ELR (cell line): Measurements from ENCODE around the gene CLMN.

Source experiments
- DNase-seq: peaks from one replicate; pipeline ENCODE4 v3.0.0-alpha.2; 2015; ENCODE audit warnings: low read depth

The CLMN gene

DNA sequence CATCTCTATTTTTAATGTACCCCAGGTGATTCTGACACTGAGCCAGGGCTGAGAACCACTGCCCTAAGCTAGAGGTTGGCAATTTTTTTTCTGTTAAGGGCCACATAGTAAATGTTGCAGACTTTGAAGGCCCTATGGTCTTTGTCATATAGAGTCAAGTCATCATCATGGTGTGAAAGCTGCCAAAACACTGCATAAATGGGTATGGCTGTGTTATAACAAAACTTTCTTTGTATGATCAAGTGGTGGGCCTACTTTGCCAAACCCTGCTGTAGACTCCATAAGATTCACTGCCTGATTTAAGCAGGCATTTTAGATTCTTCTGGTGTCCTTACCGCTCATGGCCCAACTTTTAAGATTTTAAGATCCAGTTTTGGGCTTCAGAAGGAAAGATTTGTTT is 76.8 kb downstream of the CLMN start:
- DNase-seq, result no peak

DNA sequence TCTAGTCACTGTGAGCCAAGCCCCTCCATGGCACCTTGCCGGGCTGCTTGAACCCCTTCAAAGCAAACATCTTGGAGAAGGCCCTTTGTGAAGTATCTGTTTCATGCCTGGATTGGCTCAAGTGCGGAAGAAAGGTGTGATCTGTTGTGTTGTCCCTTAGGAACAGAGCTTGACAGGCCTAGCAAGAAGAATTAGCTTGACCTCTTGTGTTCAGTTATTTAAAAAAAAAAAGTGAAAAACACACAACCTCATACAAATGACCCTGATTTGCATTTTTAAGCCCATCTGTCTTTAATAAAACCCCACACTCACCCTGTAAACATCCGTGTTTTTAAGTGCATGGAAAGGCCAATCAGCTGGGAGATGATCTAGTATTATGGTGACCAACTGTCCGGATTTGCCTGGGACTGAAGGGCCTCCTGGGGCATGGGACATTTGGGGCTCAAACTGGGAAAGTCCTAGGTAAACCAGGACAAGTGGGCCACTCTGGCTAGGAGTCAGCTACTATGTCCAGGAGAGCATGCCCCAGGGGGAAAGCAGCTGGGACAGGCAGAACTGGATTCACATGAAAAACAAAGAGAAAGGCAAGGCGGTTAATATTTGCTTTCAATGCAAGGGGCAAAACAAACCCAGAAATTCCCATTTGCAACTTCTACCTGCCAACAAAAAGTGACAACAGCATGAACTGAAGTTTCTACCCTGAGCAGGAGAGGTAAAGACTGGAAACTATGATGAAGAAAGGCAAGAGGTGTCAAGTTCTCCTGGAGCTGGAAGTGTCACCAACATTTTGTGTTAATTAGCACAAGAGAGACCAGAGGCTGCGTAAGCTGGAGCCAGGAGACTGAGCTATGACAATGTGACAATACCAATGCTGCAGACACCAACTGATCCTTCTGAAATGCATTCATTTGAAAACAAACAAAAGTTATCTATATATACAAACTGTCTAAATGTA is 78.6 kb downstream of the CLMN start:
- DNase-seq, result no peak

DNA sequence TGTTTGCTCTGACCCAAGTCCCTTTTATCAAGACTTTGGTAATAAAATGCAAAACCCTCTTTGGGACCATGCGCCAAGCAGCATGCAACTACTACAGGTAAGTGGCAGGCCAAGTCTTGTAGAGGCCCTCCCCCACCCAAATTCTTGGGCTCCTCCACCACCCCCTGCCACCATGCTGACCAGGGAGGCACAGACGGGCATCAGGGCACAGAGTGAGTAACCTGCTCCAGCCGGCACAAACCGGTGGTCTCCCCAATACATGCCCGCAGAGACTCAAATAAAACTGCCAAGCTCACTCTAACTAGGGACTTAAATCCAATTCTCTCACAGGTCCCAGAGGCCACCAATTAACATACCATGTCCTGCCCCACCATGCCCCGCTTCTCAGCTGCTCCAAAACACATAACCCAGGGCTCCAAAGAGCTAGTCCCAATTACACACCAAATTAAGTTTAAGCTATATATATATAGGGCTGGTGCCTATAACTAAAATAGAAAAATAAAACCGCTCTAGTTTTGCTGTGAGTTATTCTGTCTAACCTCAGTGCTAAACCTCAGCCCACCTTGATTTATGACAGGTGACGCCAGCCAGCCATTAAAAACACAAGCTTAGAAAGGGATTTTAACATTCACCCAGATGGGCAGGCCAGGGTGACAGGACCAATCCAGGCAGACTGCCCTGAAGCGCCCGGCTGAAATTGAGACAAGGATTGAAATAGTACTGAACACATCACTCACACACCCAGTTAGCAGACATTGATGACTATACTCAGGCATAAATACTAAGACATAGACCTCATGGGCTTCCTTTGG is 81.0 kb downstream of the CLMN start:
- DNase-seq, result no peak

DNA sequence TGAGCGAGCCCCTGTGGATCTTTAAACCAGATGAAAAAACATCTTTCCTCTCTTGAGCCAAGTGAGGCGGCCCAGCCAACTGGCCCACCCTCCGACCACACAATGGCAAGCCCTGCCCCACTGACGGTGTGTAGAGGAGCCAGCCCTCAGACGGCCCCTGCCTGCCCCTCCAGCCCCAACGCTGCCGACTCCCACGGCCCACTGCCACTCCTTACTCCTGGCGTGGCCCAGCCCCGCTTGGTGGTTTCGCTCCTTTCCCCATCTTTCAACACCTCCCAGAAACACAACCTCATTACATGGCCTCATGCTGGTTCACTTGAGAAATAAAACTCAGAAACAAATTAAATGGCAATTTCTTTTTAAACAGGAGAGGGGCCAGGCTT is 81.8 kb downstream of the CLMN start:
- no peak for DNase-seq

DNA sequence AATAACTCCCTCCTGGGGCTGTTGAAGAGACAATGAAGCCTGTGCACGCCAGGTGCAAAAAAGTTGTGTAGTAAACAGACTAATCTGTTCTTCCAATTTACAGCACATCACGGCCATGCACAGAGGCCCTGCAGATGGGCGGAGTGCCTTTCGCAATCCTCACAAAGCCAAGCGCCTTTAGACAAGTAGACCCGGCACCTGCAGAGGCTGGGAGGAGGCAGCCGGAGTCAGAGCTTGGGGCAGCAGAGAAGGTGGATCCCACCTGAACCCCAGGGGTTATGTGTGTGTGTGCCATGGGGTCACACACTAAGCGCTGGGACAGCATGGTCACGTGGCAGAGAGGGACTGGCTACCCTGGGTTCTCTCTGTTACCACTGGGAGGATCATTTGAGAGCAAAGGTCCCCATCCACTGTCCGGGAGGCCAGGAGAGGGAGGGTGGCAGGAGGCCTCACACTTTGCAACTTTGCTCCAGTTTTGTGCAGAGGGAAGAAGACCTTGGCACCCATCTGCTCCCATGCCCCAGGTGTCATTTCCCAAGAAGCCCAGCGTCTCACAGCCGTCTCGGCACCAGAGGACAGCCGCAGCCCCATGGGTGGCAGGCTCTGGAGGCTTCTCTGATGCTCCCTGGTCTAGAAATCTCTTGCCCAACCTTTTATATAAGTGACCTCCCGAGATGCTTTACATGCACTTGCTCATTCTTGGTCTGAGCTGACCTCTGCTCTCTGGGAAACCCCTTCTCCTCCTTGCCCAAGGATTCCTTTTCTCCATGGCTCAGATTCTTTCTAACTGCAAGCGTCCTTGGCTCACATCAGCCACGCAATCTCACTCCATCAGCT is 82.4 kb downstream of the CLMN start:
- no peak for DNase-seq

DNA sequence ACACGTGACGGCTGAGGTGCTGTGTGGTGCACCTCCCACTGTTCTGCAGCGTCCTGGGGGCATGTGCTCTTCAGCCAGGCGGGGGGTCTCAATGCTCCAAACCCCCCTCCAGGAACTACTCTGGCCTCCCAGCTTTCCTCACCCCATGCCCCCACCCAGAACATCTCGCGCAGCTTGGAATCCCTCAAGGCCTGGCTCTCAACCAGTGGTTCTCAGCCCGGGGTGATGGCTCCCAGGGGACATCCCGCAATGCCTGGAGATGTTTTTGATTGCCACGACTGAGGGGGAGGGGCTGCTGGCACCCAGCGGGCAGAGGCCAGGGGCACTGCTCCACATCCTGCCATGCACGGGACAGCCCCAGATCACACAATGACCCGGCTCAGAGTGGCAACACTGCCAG is 83.5 kb downstream of the CLMN start:
- no peak for DNase-seq

DNA sequence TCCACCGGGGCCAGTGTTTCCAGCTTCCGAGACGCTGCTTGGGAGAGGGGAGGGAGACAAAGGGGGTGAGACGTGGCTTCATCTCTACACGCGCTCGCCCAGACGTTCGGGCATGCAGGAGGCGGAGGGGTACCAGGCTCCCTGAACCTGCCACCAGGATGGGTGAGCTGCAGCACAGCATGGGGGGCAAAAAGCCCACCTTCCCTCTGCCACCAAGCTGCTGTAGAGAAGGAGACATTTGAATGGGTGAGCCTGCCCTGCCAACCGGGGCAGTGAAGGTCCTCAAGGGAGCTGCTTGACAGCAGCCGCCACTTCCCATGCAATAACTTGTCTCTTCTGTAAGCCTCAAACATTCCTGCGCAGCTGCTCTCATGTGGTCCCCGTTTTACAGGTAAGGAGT is 83.9 kb downstream of the CLMN start:
- DNase-seq, result no peak

DNA sequence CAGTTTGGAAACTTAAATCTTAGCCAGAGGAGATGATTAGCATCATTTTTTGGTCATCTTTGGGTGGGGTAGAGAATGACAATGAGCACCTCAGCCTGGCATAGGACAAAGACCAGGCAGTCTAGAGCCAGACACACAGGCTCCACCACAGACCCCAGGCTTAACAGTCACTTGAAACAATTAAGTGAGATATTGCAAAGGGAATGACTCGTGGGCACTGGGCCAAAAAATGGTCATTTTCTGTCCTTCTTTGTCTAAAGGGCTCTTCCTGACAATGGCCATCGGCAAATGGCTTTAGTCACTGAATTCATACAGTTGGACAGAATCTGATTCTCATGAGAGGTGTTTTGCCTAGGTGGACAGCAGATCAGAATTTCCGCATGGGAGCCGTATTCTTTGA is 84.4 kb downstream of the CLMN start:
- DNase-seq, result no peak

DNA sequence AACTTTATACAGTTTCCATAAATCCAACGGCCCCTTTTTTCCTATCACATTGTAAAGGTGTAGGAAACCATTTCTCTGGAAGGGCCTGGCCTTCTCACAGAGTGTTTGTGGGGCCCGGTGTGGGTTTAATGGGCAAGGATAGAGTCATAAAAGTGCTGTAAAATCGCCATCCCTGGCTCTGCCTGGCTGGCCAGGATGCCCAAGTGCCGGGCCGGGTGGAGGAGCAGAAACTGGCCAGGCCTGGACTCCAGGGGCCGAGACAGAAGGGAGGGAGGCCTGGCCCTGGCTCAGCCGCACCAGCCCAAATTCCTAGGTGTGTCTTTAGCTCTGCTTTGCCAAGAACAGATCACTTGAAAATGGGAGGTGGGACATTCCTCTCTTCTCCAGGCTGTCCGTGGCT is 85.3 kb downstream of the CLMN start:
- no peak for DNase-seq

DNA sequence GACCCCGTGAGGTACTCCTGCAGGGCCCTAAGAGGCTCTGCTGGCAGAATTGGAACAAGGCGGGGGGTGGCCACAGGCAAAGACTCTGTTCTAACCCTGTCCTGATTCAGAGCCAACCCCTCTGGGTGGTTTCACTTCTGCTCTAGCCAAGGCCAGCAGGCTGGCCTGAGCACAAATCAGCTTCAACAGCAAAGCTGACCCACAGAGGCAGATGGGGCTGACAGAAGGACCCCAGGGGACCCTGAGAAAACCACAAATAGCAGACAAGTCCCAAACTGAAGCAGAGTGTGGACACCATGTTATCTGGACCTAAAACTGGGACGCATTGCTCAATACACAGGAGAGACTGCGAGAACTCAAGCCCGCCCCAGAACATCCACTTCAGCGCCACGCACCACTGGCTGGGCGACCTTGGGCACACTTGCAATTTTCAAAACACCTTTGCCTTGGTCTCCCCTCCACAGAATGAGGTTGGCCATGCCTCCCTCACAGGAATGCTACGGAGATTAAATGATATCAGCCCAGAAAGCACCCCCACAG is 85.9 kb downstream of the CLMN start:
- DNase-seq, result no peak

DNA sequence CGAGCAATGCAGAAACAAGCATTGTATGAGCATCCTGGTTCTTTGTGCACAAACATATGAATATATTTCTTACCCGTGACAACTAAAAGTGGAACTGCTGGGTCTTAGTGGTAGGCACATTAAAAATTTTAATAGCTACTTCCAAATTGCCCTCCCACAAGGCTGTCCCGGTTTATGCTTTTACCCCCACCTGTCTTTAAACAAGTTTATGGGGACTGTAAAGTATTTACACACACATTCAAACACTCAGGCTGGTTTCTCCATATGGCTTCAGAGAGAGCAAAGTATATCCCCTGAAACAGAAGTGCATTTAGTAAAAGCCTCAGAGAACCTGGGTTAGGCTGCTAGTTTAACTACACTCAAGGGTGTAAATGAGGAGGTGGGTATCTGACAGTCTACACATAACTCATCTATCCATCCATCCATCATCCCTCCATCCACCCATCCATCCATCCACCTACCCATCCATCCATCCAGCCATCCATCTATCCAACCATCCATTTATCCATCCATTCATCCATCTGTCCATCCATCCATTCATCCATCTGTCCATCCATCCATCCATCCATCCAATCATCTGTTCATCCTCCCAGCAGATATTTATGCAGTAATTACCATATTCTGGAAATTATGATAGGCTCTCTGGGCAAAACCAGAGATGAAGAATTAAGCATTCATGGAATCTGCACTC is 86.7 kb downstream of the CLMN start:
- DNase-seq, result no peak

DNA sequence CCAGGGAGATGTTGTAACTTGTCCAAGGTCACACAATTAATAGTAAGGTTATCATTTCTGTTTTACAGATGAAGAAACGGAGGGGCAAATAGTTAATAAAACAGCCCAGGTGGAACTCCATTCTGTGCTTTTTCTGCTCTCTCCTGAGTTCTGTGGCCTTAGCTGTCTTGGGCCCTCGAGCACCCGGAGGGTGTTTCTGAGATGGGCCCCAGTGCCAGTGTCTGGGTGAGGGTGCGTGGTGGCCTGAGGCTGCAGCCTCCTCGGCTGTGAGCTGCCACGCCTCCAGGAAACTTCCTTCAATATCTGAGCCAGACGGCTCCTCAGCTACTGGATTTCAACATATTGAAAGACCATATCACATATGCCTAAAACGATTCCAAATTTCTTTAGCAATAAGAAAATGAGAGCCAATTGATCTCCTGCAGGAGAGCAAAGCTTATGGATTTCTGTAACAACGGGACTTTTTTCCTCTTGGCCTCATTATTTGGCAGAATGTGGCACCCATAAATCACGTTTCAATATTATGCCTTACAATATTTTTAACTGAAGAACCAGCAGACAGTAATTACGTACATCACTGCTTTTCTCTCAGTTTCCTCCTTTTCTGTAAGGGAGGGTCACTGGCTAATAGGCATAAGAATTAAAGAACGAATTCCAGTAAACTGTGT is 87.6 kb downstream of the CLMN start:
- no peak for DNase-seq

DNA sequence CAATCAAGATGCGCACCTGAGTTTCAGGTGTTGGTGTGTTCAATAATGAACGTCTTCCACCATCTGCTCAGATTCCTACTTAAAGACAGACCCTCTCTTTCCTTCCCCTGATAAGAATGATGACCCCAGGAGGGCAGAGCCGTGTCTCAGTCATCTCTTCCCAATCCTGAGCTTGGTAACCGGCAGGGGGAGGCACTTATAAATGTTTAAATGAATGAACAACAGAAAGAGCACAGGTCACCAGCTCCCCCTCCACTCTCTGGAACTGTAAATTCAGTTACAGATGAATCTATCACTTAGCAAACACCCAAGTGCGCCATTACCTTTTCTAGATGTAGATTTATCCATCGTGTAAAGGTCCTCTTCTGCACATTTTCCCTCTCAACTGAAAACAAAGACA is 90.0 kb downstream of the CLMN start:
- no peak for DNase-seq

DNA sequence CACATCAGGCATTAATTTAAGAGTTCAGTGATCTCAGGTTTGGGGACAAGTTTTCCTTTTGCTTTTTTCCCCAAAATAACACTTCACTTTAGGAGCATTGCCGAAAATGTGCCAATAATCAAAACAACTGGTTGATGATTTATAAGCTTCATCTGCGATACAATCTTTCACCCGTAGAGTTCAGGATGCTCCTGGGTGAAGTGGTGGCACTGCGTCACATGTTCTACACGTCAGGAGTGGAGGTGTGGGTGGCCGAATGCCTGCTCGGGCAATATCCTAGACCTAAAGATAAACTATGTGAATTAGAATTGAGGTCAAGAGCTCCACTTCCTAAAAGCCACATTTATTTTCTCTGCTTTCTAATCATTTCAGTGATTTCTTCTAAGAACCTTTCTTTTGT is 91.5 kb downstream of the CLMN start:
- DNase-seq, result no peak

DNA sequence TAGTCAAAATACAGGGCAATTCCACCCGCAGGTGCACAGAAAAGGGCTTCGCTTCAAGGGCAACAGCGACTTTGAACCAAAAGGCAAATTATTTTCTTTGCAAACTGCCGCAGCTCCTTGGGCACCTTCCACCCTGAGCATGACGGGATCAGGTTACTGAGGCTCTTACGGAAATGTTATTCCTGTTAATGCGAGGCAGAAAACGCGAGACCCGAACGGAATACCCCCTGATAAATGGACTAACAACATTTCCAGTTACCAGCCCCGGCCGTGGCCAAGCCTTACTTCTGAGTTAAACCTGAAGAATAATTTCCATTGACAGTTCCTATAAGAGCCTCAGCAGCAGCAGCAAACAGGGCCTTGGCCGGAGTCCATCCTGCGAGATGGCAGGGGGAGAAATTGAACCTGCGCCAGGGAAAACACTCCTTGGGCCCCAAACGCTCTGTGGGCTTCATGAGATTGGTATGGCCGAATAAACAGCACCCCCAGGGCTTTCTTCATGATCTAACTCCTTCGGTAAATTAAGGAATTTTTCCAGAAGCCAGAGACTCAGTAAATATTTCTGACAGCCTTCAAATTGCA is 92.3 kb downstream of the CLMN start:
- no peak for DNase-seq

DNA sequence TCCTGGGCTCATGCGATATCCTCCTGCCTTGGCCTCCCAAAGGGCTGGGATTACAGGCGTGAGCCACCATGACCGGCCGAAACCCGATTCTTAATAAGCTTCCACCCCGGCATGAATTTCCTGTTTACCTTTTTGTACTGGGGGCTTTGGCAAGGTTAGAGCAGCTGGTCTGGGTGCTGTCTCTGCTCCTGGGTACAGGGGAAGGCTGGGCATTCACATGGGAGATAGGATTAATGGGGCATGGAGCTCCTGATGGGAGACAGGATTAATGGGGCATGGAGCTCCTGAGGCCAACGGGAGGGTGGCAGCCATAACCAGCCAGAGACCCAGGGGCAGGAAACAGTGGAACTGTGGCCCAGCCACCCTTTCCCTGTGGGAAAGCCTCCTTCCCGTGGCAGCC is 92.9 kb downstream of the CLMN start:
- no peak for DNase-seq

DNA sequence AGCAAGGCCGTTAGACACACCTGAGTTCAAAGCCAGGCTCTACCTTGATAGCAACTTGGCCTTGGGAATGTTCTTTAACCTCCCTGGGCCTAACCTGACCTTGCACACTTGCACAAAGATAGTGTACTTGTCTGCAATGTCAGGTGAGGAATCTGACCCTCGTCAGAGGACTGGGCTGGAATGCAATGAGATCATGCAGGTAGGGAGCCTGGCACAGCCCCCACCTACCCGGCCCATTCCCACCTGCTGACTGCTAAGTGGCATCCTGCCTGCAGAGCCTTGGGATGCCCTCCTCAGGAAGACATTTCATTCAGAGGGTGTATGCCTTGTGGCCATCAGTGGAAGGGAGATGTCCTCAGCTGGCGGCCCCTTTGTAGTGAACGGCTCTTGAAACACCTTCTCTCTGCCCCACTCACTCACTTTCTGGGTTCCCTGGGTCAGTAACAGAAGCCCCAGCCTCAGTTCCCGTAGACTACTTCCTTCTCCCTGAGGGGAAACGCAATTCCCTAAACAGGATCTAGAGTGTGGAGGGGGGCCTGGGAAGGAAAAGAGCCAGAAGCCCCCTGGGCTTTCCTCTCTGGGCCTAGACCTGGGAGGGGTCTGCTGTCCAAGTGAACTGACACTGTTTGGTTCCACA is 94.3 kb downstream of the CLMN start:
- no peak for DNase-seq

DNA sequence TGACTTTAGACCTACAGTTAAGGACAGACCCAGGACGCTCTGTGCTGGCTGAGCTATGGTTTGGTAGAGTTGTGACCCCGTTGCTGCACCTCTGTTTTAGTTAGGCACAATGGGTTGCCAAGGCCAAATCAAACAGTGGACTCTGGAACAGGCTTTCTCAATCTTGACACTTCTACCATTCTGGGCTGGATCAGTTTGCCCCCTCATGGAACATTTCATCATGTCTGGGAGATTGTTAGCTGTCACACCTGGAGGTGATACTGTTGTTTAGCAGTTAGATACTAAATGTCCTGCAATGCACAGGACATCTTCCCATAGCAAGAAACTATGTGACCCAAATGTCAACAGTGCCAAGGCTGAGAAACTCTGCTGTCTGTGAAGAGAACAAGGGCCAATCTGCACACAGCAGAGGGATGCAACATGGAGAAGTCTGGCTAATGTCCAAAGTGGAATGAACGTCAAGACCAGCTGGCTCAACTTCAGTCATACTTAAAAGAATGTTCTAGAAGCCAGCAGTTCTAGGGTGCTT is 96.8 kb downstream of the CLMN start:
- DNase-seq, result peak; percentile 37

DNA sequence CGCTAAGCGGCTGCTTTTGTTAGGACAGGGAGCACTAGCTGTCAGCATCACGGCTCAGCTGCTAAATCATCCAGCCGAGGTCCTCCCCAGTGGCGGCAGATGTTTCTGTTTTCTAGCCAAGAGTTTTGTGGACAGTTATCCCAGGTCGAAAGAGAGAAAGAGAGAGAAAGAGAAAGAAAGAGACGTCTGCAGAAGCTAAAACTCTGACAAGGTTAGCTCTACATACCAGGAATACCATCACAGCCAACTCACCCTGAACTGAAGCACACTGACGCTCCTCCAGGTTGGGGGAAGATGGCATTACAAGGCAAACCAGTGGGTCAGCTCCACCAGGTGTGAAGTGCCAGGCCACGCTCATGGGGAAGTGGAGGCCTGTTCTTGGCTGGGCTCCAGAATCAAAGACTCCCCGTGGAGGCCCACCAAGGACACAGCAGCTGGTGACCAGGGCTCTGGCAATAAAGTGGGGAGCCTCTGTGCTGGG is 97.5 kb downstream of the CLMN start:
- DNase-seq, result peak; percentile 55

DNA sequence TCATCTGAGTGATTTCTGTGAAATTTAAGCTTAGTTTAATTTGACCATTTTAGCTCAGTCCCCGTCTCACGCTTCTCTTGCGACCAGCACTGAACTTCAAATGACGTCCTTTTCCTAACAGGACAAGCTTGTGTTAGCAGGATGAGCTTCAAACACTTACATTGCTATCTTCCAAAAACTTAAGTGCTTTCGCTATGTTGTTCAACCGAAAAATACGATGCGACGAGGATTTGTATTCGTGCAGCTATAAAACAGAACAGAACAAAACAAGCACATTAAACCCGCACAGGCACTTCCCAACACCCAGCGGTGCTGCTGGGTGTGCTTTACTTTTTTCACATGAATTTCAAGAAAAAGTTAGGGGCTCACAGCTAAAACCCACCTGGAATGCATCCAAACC is 98.2 kb downstream of the CLMN start:
- no peak for DNase-seq
